LNCaP clone FGC (cell line): ENCODE data around the gene FILIP1L.

Experiments used
- DNase-seq: peaks from one replicate; pipeline ENCODE4 v3.0.0-alpha.2; 2011; ENCODE audit warnings: low read depth
- H3K4me3 ChIP-seq: 2 replicates; pipeline ENCODE4 v1.5.1; 2011; ENCODE audit warnings: mild to moderate bottlenecking, low read depth, low read length, control low read depth
- TF ChIP-seq, protein P1 (sequence below): IDR thresholded peaks from 2 replicates; pipeline ENCODE4 v1.5.1; 2012; ENCODE audit warnings: mild to moderate bottlenecking; ENCODE audit not compliant: control insufficient read depth, insufficient read depth; ENCODE audit errors: extremely low read depth

The FILIP1L gene

DNA sequence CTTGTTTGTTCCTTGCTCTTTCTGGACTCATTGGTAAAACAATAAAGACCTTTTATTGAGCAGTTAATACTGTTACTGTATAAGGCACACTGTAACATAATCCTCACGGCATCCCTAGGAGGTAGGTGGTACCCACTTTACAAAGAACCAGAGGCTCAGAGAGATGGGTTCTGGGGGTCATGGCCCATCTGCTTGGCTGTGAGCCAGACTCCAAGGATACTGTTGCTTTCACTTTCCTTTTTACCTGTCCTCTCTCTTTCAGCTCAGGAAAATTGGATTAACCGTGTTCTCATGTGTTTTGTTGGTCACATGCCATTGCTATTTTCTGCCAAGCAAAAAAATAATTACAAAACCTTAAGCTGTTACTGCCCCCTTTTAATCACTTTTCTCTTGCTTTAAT is 34.8 kb upstream of the FILIP1L start:
- no peak for DNase-seq
- H3K4me3 ChIP-seq: no peak overlapping the region
- TF ChIP-seq, protein P1, sequence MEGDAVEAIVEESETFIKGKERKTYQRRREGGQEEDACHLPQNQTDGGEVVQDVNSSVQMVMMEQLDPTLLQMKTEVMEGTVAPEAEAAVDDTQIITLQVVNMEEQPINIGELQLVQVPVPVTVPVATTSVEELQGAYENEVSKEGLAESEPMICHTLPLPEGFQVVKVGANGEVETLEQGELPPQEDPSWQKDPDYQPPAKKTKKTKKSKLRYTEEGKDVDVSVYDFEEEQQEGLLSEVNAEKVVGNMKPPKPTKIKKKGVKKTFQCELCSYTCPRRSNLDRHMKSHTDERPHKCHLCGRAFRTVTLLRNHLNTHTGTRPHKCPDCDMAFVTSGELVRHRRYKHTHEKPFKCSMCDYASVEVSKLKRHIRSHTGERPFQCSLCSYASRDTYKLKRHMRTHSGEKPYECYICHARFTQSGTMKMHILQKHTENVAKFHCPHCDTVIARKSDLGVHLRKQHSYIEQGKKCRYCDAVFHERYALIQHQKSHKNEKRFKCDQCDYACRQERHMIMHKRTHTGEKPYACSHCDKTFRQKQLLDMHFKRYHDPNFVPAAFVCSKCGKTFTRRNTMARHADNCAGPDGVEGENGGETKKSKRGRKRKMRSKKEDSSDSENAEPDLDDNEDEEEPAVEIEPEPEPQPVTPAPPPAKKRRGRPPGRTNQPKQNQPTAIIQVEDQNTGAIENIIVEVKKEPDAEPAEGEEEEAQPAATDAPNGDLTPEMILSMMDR: no peak

DNA sequence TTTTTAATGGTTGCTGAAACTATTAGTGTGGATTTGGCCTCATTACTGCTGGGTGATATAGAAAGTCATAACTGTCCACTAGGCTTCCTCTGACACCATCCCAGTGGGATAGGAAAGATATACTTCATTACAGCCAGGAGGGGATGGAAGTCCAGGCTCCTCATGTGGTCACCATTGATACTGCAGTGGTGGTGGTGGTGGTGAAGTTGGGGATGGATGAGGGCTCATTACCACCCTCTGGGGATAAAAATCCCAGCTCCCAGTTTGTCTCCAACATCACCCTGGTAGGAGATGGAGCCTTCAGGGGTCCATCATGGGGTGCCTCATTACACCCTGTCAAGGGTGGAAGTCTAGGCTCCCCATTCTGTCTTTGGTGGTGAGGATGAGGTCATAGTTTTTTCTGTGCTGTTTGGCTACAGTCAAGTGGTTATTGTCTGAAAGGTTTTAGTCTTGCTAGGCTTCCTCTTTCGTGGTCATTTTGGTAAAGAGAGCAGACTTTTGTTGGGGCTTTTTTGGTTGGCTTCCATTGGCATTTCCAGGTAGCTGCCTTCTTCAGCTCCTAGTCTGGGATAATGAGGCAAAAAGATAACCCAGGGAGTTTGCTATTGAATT is 30.1 kb upstream of the FILIP1L start:
- H3K4me3 ChIP-seq: no peak overlapping the region
- no peak for DNase-seq
- TF ChIP-seq, protein P1: no peak

DNA sequence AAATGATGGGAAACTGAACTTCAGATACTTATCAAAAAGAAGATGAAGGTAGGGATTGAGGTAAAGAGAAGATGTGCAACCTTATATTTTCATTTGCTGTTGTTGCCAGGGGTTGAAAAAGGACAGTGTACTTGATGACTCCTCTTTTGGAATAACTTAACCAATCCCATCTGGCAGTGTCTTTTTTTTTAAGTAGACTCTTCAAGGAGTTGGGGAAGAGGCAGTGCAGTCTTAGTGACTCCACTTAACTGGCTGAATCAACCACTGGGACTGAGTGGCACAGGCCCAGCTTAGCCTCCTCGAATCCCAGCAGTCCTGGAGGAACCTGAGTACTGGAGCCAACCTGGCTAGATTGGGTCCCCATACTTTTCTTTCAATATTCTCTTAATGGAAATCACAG is 27.3 kb upstream of the FILIP1L start:
- TF ChIP-seq, protein P1: no peak
- no peak for DNase-seq

DNA sequence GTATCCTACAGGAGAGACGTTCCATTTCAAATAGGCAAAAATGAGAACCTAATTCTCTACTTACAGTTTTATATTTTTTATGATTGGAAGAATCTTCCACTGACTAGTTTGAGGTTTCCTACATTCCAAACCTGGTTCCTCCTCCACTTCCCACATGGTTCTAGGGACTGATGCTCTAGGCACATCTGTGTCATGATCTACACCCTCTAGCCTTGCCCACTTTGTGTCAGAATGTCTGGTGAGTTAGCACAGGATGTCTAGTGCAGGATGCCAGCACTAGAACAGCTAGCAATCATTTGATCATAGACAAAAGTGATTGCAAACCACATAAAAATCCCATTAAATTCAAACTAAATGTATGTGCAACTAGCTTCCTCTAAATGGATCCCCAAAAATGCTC is 26.7 kb upstream of the FILIP1L start:
- no peak for DNase-seq
- H3K4me3 ChIP-seq: no peak overlapping the region
- TF ChIP-seq, protein P1: no peak

More for the DNA sequence above, 27.3 kb upstream of the FILIP1L start:
- H3K4me3 ChIP-seq: no peak overlapping the region

DNA sequence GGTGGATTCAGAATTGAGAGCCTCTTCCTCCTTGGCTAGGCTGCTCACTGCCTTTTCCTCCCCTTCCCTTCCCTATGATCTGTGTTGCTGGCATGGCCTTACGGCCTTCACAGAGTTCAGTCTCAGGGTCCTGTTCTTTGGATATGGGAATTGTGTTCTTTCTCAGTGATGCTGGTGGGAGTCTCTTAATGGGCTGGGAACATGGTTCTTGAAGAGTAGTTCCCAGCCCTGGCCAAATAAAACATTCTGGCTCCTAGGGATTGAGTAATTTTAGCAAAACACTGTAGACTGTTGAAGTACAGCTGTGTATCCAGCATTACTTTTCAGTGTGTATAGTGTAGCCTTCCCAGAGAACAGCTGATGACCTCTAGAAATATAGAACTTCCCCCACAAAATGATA is 22.6 kb upstream of the FILIP1L start:
- TF ChIP-seq, protein P1: no peak
- DNase-seq: no peak
- H3K4me3 ChIP-seq: no peak overlapping the region

DNA sequence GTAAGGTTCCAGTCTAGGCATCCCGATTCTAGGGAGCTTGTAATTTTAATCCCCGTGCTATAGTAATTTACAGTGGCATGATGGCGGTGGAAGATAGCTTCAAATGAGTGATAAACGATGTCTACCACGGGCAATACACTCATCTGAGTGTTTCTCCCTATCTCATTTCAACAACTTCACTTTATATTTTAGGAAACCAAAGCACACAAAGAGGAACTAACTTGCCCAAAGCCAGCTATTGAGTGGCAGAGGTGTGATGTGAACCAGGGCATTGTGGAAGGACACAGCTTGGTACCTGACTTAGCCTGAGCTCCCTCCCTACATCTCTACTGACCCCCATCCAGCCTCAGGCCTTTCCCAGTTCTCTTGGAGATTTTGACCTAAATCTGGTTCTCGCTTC is 16.9 kb upstream of the FILIP1L start:
- no peak overlapping the region for H3K4me3 ChIP-seq
- DNase-seq: no peak
- TF ChIP-seq, protein P1: no peak

DNA sequence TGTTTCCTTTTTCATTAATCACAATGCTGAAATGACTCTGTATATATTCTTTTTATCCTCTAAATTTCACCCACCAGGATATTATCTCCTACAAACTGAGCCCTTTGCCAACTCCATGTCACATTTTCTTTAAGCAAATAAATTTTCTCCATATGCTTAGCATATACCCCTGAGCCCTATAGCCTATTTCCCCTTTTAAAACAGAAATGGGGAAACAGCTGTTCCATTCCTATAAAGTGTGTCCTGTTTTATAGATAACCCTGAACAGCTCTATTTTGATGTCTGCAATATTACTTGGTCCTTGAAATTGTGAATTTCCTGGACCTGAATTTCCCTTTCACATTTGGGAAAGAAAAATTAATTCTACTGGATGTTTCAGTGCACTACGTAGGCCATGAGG is 15.6 kb upstream of the FILIP1L start:
- no peak for DNase-seq
- no peak overlapping the region for H3K4me3 ChIP-seq
- TF ChIP-seq, protein P1: no peak
